Coronary artery (tissue), 2 donors: ENCODE data around the gene LRRFIP1.
"Not testable (repeated sequence)": the region's sequence is repeated elsewhere in the genome, so short reads cannot be mapped to it uniquely, and the experiment has no call there.

ENCODE experiments used
- DNase-seq: peaks from one replicate; pipeline ENCODE4 v3.0.0-alpha.2; 2017; ENCODE audit warnings: low spot score
- H3K27ac ChIP-seq, 2 donors: fragments of 200-600 bp; sonication (generic); one replicate each; pipeline ENCODE4 v1.5.1; 2016 to 2019
- H3K4me3 ChIP-seq: fragments of 200-600 bp; sonication (generic); 2 replicates; pipeline ENCODE4 v1.5.1; 2016; ENCODE audit warnings: mild to moderate bottlenecking, moderate library complexity
- CTCF ChIP-seq: fragments of 200-600 bp; sonication (generic); IDR thresholded peaks from one replicate; pipeline ENCODE4 v1.5.1; 2019; ENCODE audit warnings: antibody characterized with exemption

Gene LRRFIP1

GRCh38 chr2:237766340-237766739, 139.0 kb downstream of the LRRFIP1 start:
- peak overlapping the region; percentile 65 to 68 for H3K27ac ChIP-seq
- DNase-seq, result no peak
- TF ChIP-seq CTCF, result no peak

GRCh38 chr2:237772513-237772912, 145.1 kb downstream of the LRRFIP1 start:
- DNase-seq, result no peak
- Histone ChIP-seq H3K27ac (peak overlapping the region; percentile 11 to 72), H3K4me3 (no peak overlapping the region)
- TF ChIP-seq CTCF, result no peak

More at GRCh38 chr2:237766340-237766739, 139.0 kb downstream of the LRRFIP1 start:
- no peak overlapping the region for H3K4me3 ChIP-seq

GRCh38 chr2:237773826-237774225, 146.4 kb downstream of the LRRFIP1 start:
- no peak for TF ChIP-seq CTCF
- Histone ChIP-seq H3K27ac (peak overlapping the region; percentile 11 to 72), H3K4me3 (no peak overlapping the region)
- no peak for DNase-seq

- H3K4me3 ChIP-seq, result no peak overlapping the region
- peak overlapping the region in 1 of 2 donors; percentile 25 for H3K27ac ChIP-seq
- TF ChIP-seq CTCF, result peak; percentile 50
- no peak for DNase-seq
Observed at GRCh38 chr2:237774811-237775553, 147.6 kb downstream of the LRRFIP1 start.

GRCh38 chr2:237779521-237779920, 152.1 kb downstream of the LRRFIP1 start:
- TF ChIP-seq CTCF, result no peak
- Histone ChIP-seq H3K27ac (no peak overlapping the region), H3K4me3 (no peak overlapping the region)
- no peak for DNase-seq

- Histone ChIP-seq H3K27ac (no peak overlapping the region), H3K4me3 (no peak overlapping the region)
- no peak for TF ChIP-seq CTCF
- no peak for DNase-seq
Observed at GRCh38 chr2:237782181-237782580, 154.8 kb downstream of the LRRFIP1 start.

GRCh38 chr2:237783678-237784077, 156.3 kb downstream of the LRRFIP1 start:
- DNase-seq, H3K4me3 ChIP-seq, H3K27ac ChIP-seq: not testable (repeated sequence)
